Kidney (tissue), 14 donors: ENCODE data around the gene ADAMTSL3. TPM values are rescaled to one million over a fixed set of nuclear protein-coding genes. Genes with fewer than 3 reads are reported as not detected.

Experiments used
- DNase-seq, 5 donors: peaks; one replicate each; pipeline ENCODE4 v3.0.0-alpha.2; 2013 to 2020
- FAIRE-seq: peaks from 2 replicates; lab custom pipeline; 2012; peaks lifted over from hg19 to GRCh38; lab: Jason Lieb, UNC
- H3K27ac ChIP-seq, 2 donors: one replicate each; pipeline ENCODE4 v1.7.0; 2013; ENCODE audit warnings: low read depth in 2 of 2, low read length in 2 of 2, inconsistent platforms in 1 of 2
- H3K27me3 ChIP-seq: one replicate; pipeline ENCODE4 v1.7.1; 2013; ENCODE audit warnings: low read length, inconsistent platforms; ENCODE audit not compliant: control insufficient read depth, insufficient read depth
- H3K36me3 ChIP-seq, 3 donors: one replicate each; pipeline versions ENCODE4 v1.7.0 to v1.7.1; 2013; ENCODE audit warnings: low read length in 3 of 3, control low read depth in 1 of 3, inconsistent platforms in 1 of 3; ENCODE audit not compliant: insufficient read depth in 3 of 3, control insufficient read depth in 2 of 3
- H3K4me1 ChIP-seq, 3 donors: one replicate each; pipeline versions ENCODE4 v1.7.0 to v1.7.1; 2013; ENCODE audit warnings: low read length in 3 of 3, inconsistent platforms in 1 of 3, low read depth in 1 of 3; ENCODE audit not compliant: control insufficient read depth in 2 of 3, insufficient read depth in 2 of 3
- H3K4me3 ChIP-seq, 3 donors: one replicate each; pipeline versions ENCODE4 v1.7.0 to v1.8.1; 2013; ENCODE audit warnings: low read length in 3 of 3, control low read depth in 1 of 3, inconsistent platforms in 1 of 3
- H3K9ac ChIP-seq, 3 donors: one replicate each; pipeline versions ENCODE4 v1.7.0 to v1.7.1; 2013; ENCODE audit warnings: low read length in 3 of 3, control low read depth in 1 of 3, inconsistent platforms in 1 of 3
- H3K9me3 ChIP-seq, 3 donors: one replicate each; pipeline versions ENCODE4 v1.7.0 to v1.7.1; 2013; ENCODE audit warnings: low read length in 3 of 3, control low read depth in 1 of 3, inconsistent platforms in 1 of 3; ENCODE audit not compliant: control insufficient read depth in 2 of 3, insufficient read depth in 1 of 3
- intact Hi-C: fragments of 100-400 bp; cut with DNase I; formaldehyde crosslinking; loops from one replicate; pipeline ENCODE4 v1.11.1; 2022
- polyA plus RNA-seq: library from polyadenylated mRNA; stranded (reverse); fragments of 350-450 nt; fragmentation: Illumina TruSeq; extraction: RNeasy Lipid Tissue Mini Kit (QIAGEN cat#74804); gene quantifications from one replicate; pipeline ENCODE4 v1.2.3, GENCODE V29; 2014; ENCODE audit warnings: low read depth, low replicate concordance; ENCODE audit not compliant: insufficient read depth
- total RNA-seq: library from RNA; stranded (reverse); fragmentation: NEBNext Ultra II Directional; extraction: Animal tissue kit (Norgen Biotek cat#: 25700); gene quantifications from one replicate; pipeline ENCODE4 v1.2.1, GENCODE V29; 2021
- TF ChIP-seq, protein P1 (sequence below): IDR thresholded peaks from 3 replicates; pipeline ENCODE4 v1.5.1; 2012; ENCODE audit warnings: mild to moderate bottlenecking, moderate library complexity, borderline replicate concordance; ENCODE audit not compliant: insufficient read depth; ENCODE audit errors: extremely low read depth
- donor health status: control.
- donor health status: control.
- donor health status: control.
- donor health status: control.
- donor health status: control.
- donor health status: DM: yes; HTN: yes; CAD: no.
- donor health status: Normal renal cell carcinoma (clear cell type).

Gene ADAMTSL3
- total and polyA plus RNA-seq, 2 donors from 2014 or later, result 1.6 to 23.4 TPM

DNA sequence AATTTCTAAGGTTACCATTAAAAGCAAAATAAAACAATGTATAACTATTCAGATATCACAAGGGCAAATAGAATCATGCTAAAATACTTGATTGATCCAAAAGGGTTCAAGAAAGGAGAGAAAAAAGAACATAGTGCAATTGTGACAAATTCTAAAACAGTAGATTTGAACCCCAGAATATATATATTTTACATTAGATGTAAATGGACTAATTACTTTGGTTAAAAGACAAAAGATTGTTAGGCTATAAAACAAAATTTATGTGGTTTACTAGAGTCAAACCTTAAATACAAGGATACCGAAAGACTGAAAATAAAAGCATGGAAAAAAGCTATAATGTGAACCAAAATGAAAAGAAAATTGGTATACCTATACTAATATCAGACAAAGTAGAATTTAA, 129.3 kb downstream of the ADAMTSL3 start:
- no peak overlapping the region for H3K9ac ChIP-seq
- no peaks in the 10 kb centered on the region for H3K4me1 ChIP-seq
- H3K36me3 ChIP-seq, result no peaks in the 10 kb centered on the region
- no peaks in the 10 kb centered on the region for H3K27me3 ChIP-seq
- no peak for DNase-seq
- intact Hi-C loops, result no loop called here
- TF ChIP-seq, protein P1, sequence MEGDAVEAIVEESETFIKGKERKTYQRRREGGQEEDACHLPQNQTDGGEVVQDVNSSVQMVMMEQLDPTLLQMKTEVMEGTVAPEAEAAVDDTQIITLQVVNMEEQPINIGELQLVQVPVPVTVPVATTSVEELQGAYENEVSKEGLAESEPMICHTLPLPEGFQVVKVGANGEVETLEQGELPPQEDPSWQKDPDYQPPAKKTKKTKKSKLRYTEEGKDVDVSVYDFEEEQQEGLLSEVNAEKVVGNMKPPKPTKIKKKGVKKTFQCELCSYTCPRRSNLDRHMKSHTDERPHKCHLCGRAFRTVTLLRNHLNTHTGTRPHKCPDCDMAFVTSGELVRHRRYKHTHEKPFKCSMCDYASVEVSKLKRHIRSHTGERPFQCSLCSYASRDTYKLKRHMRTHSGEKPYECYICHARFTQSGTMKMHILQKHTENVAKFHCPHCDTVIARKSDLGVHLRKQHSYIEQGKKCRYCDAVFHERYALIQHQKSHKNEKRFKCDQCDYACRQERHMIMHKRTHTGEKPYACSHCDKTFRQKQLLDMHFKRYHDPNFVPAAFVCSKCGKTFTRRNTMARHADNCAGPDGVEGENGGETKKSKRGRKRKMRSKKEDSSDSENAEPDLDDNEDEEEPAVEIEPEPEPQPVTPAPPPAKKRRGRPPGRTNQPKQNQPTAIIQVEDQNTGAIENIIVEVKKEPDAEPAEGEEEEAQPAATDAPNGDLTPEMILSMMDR, result no peak
- FAIRE-seq, result no peak
- H3K9me3 ChIP-seq, result peaks cover 0 to 5% (median 4%) of the 10 kb centered on the region in 3 donors
- H3K4me3 ChIP-seq, result no peak overlapping the region
- no peak overlapping the region for H3K27ac ChIP-seq

DNA sequence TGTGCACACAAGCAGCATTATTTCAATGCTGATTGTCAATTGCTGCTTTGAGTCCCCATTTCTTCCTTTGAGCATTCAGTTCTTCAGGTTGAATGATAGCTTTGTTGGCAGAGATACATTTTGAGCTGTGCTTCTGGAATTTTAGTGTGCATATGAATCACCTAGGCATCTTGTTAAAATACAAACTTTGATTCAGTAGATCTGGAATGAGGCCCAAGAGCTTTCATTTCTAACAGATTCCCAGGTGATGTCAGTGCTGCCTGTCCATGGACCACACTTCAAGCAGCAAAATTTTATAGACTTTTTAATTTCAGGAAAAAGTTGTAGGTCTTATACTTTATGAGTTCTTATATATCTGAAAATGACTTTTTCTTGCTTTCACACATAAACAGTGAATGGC, 131.1 kb downstream of the ADAMTSL3 start:
- Histone ChIP-seq H3K27me3 (no peaks in the 10 kb centered on the region), H3K36me3 (no peaks in the 10 kb centered on the region), H3K9ac (no peak overlapping the region), H3K4me3 (no peak overlapping the region), H3K4me1 (no peaks in the 10 kb centered on the region), H3K27ac (no peak overlapping the region), H3K9me3 (peaks cover 0 to 5% (median 4%) of the 10 kb centered on the region in 3 donors)
- TF ChIP-seq, protein P1, result no peak
- DNase-seq, result no peak
- FAIRE-seq, result no peak
- intact Hi-C loops, result no loop called here

DNA sequence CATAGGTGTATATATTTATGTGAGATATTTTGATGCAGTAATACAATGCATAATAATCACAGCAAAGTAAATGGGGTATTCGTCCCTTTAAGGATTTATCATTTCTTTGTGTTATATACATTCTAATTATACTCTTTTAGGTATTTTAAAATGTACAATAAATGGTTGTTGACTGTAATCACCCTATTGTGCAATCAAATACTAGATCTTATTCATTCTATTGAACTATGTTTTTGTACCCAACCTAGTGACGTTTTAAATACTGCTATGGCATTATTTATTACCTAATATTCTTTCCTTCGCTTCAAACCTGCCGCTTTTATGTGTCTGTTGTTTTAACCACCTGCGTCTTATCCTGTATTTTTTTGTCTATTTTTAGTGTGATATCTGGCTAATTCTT, 132.4 kb downstream of the ADAMTSL3 start:
- intact Hi-C loops, result no loop called here
- H3K36me3 ChIP-seq, result no peaks in the 10 kb centered on the region
- H3K9ac ChIP-seq, result no peak overlapping the region
- no peak overlapping the region for H3K27ac ChIP-seq
- TF ChIP-seq, protein P1, result no peak
- no peaks in the 10 kb centered on the region for H3K27me3 ChIP-seq
- FAIRE-seq, result no peak
- no peaks in the 10 kb centered on the region for H3K4me1 ChIP-seq
- H3K9me3 ChIP-seq, result peaks cover 0 to 5% (median 4%) of the 10 kb centered on the region in 3 donors
- no peak overlapping the region for H3K4me3 ChIP-seq
- no peak for DNase-seq

- TF ChIP-seq, protein P1, result no peak
- Histone ChIP-seq H3K9ac (no peak overlapping the region), H3K4me3 (no peak overlapping the region), H3K9me3 (no peaks in the 10 kb centered on the region), H3K36me3 (no peaks in the 10 kb centered on the region), H3K4me1 (no peaks in the 10 kb centered on the region), H3K27me3 (no peaks in the 10 kb centered on the region), H3K27ac (no peak overlapping the region)
- intact Hi-C loops, result no loop called here
- FAIRE-seq (no peak), DNase-seq (no peak)
Measured at GRCh38 chr15:83793069-83793468, 139.1 kb downstream of the ADAMTSL3 start.
